ENCODE measurements around the gene IGSF22. TPM values are rescaled to one million over a fixed set of nuclear protein-coding genes. Genes with fewer than 3 reads are reported as not detected.

Gene IGSF22
- total and polyA plus RNA-seq, 2 of the 8 experiments (the other 6 are each of a cell fraction or from before 2014, with no cell fraction given) = 0.14 TPM; not detected in 1

GRCh38 chr11:18720808-18721560, 5.0 kb downstream of the IGSF22 start (continued):
- TF ChIP-seq RXRA (IDR thresholded peaks at IDR 0.05; ENCODE audit: insufficient read depth, low read depth, low read length) (no peak), SIRT6 (IDR thresholded peaks at IDR 0.05; ENCODE audit: low read length) (no peak), CTBP2 (IDR thresholded peaks at IDR 0.05; ENCODE audit: borderline replicate concordance, insufficient read depth, insufficient read length, low read length) (no peak), RAD21 (IDR thresholded peaks at IDR 0.05 in 1 of 2, conservative IDR thresholded peaks at IDR 0.05 in 1 of 2; ENCODE audit: low read depth in 2 of 2, low read length in 2 of 2) (no peak), EGR1 (IDR thresholded peaks at IDR 0.05; ENCODE audit: borderline replicate concordance, low read depth, low read length) (no peak), KDM5A (IDR thresholded peaks at IDR 0.05; ENCODE audit: low read length) (no peak), TBP (IDR thresholded peaks at IDR 0.05; ENCODE audit: low read depth, low read length) (peak; percentile 70; the same call in 1 of the 2 replicates), NANOG (IDR thresholded peaks at IDR 0.05; ENCODE audit: insufficient read depth, low read depth, low read length, poor library complexity, severe bottlenecking) (no peak), KDM4A (IDR thresholded peaks at IDR 0.05; ENCODE audit: low read depth, low read length, severe bottlenecking) (no peak), EZH2 (IDR thresholded peaks at IDR 0.05; ENCODE audit: low read depth, low read length, severe bottlenecking) (peak; percentile 33)
